AG09309 (cell line): ENCODE measurements around the gene RAB20.
"Not testable (repeated sequence)": the region's sequence is repeated elsewhere in the genome, so short reads cannot be mapped to it uniquely, and the experiment has no call there.

Experiments
- DNase-seq: peaks from one replicate; pipeline ENCODE4 v3.0.0-alpha.2; 2010; ENCODE audit warnings: low read depth
- H3K4me3 ChIP-seq: 2 replicates; pipeline ENCODE4 v1.5.1; 2011; ENCODE audit warnings: mild to moderate bottlenecking, low read depth, low read length, moderate library complexity; ENCODE audit not compliant: control insufficient read depth
- TF ChIP-seq, protein P1 (sequence below): IDR thresholded peaks from 2 replicates; pipeline ENCODE4 v1.5.1; 2011; ENCODE audit warnings: mild to moderate bottlenecking, low read depth, low read length, inconsistent platforms; ENCODE audit not compliant: insufficient read depth, control insufficient read depth; ENCODE audit errors: missing control alignments

RAB20 gene

GRCh38 chr13:110575322-110576069, 14.0 kb upstream of the RAB20 start:
- DNase-seq = no peak
- no peak overlapping the region for H3K4me3 ChIP-seq
- TF ChIP-seq, protein P1, sequence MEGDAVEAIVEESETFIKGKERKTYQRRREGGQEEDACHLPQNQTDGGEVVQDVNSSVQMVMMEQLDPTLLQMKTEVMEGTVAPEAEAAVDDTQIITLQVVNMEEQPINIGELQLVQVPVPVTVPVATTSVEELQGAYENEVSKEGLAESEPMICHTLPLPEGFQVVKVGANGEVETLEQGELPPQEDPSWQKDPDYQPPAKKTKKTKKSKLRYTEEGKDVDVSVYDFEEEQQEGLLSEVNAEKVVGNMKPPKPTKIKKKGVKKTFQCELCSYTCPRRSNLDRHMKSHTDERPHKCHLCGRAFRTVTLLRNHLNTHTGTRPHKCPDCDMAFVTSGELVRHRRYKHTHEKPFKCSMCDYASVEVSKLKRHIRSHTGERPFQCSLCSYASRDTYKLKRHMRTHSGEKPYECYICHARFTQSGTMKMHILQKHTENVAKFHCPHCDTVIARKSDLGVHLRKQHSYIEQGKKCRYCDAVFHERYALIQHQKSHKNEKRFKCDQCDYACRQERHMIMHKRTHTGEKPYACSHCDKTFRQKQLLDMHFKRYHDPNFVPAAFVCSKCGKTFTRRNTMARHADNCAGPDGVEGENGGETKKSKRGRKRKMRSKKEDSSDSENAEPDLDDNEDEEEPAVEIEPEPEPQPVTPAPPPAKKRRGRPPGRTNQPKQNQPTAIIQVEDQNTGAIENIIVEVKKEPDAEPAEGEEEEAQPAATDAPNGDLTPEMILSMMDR = no peak

GRCh38 chr13:110574161-110574560, 12.6 kb upstream of the RAB20 start:
- TF ChIP-seq, protein P1 = no peak
- no peak overlapping the region for H3K4me3 ChIP-seq
- DNase-seq = no peak

- no peak overlapping the region for H3K4me3 ChIP-seq
- TF ChIP-seq, protein P1 = no peak
- DNase-seq = no peak
Observed at GRCh38 chr13:110572778-110573118, 11.2 kb upstream of the RAB20 start.

- TF ChIP-seq, protein P1 = no peak
- H3K4me3 ChIP-seq = no peak overlapping the region
- DNase-seq = no peak
Observed at GRCh38 chr13:110571896-110572777, 10.6 kb upstream of the RAB20 start.

GRCh38 chr13:110570886-110571285, 9.4 kb upstream of the RAB20 start:
- H3K4me3 ChIP-seq = no peak overlapping the region
- no peak for DNase-seq
- TF ChIP-seq, protein P1 = no peak

DNA sequence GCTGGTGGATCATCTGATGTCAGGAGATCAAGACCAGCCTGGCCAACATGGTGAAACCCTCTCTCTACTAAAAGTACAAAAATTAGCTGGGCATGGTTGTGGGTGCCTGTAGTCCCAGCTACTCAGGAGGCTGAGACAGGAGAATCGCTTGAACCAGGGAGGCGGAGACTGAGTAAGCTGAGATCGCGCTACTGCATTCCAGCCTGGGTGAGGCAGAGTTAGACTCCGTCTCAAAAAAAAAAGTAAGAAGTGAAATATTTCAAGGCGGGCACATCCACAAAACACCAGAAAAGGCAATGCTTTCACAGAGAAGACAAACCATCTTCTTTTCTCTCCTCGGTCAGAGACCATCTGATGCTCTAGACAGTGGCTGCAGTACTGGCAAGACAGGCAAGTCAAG, 8.4 kb upstream of the RAB20 start:
- not testable (repeated sequence) for DNase-seq, H3K4me3 ChIP-seq

DNA sequence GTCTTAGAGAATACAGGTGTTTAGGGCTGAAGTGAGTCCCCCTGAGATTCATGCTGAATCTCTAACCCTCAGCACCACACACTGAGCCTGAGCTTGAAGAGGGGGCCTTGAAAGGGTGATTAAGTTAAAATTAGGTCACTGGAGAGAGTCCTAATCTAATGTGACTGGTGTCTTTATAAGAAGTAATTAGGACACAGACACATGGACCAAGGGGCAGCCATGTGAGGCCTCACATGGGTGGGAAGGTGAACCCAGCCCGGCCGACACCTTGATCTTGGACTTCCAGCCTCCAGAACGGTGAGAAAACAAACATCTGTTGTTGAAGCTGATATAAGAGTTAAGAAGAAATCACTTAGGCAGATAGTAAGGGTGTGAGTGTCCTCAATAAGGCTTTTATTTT, 7.1 kb upstream of the RAB20 start:
- TF ChIP-seq, protein P1 = no peak
- H3K4me3 ChIP-seq = no peak overlapping the region
- DNase-seq = no peak
